H1 (cell line): ENCODE measurements around the gene C1orf21. TPM values are rescaled to one million over a fixed set of nuclear protein-coding genes. Genes with fewer than 3 reads are reported as not detected.

Experiments
- CTCF ChIA-PET: fragments of 300-600 bp; sonication (Branson Sonifier 250); formaldehyde crosslinking; loops from one replicate; lab custom pipeline; 2021; ENCODE audit not compliant: partially characterized antibody; lab: Charles Lee
- POLR2A ChIA-PET: fragments of 300-600 bp; sonication (Branson Sonifier 250); formaldehyde crosslinking; loops from one replicate; lab custom pipeline; 2021; ENCODE audit warnings: inconsistent platforms; ENCODE audit not compliant: partially characterized antibody; lab: Charles Lee
- DNase-seq, 2 experiments: peaks; one replicate each; pipeline versions ENCODE4 v3.0.0 to v3.0.0-alpha.2; 2010 to 2022; ENCODE audit warnings: low spot score in 2 of 2, low read depth in 1 of 2, mixed read lengths in 1 of 2
- FAIRE-seq: peaks from 2 replicates; lab custom pipeline; 2011; peaks lifted over from hg19 to GRCh38; lab: Jason Lieb, UNC
- H2AFZ ChIP-seq: 2 replicates; pipeline ENCODE4 v1.8.1; 2012; ENCODE audit warnings: low read length, inconsistent platforms
- H2AK5ac ChIP-seq: 2 replicates; pipeline ENCODE4 v1.6.1; 2013; ENCODE audit warnings: low read depth, low read length
- H2BK120ac ChIP-seq: replicated peaks from 2 replicates; pipeline ENCODE3; 2013; ENCODE audit warnings: low read depth, low read length, inconsistent platforms
- H2BK12ac ChIP-seq: 2 replicates; pipeline ENCODE4 v1.6.1; 2013; ENCODE audit warnings: low read depth, low read length
- H2BK15ac ChIP-seq: 2 replicates; pipeline ENCODE4 v1.6.1; 2013; ENCODE audit warnings: low read length
- H2BK20ac ChIP-seq: 2 replicates; pipeline ENCODE4 v1.6.1; 2013; ENCODE audit warnings: low read length
- H2BK5ac ChIP-seq: 2 replicates; pipeline ENCODE4 v1.6.1; 2013; ENCODE audit warnings: low read depth, low read length
- H3K14ac ChIP-seq: 2 replicates; pipeline ENCODE4 v1.6.1; 2013; ENCODE audit warnings: inconsistent platforms; ENCODE audit not compliant: insufficient read length
- H3K18ac ChIP-seq: 2 replicates; pipeline ENCODE4 v1.6.1; 2013; ENCODE audit warnings: low read length; ENCODE audit errors: extremely low read depth
- H3K23ac ChIP-seq: 2 replicates; pipeline ENCODE4 v1.6.1; 2013; ENCODE audit warnings: inconsistent platforms; ENCODE audit not compliant: insufficient read length
- H3K23me2 ChIP-seq: 2 replicates; pipeline ENCODE4 v1.6.1; 2013; ENCODE audit warnings: low read depth, low read length
- H3K27ac ChIP-seq: 2 replicates; pipeline ENCODE4 v1.6.1; 2011; ENCODE audit warnings: low read depth, low read length, inconsistent platforms
- H3K27me3 ChIP-seq, 4 experiments: replicated peaks in 1 of 4; 1 replicate in 1 of 4; 2 replicates in 3 of 4; pipeline versions ENCODE4 v1.6.1 to v1.8.1; 2011 to 2013; ENCODE audit warnings: low read length in 3 of 4, mild to moderate bottlenecking in 3 of 4, inconsistent platforms in 2 of 4, mixed read lengths in 2 of 4, moderate library complexity in 1 of 4; ENCODE audit not compliant: control insufficient read depth in 3 of 4, insufficient read depth in 3 of 4; ENCODE audit errors: extremely low read depth in 1 of 4
- H3K36me3 ChIP-seq, 4 experiments: 2 replicates each; pipeline versions ENCODE4 v1.6.1 to v1.8.1; 2011 to 2013; ENCODE audit warnings: mild to moderate bottlenecking in 4 of 4, low read length in 3 of 4, moderate library complexity in 2 of 4, control low read depth in 1 of 4, inconsistent platforms in 1 of 4; ENCODE audit not compliant: insufficient read depth in 4 of 4, control insufficient read depth in 2 of 4
- H3K4ac ChIP-seq: replicated peaks from 2 replicates; pipeline ENCODE3; 2013; ENCODE audit warnings: low read length, low read depth, mixed read lengths, inconsistent platforms; ENCODE audit not compliant: insufficient read length
- H3K4me1 ChIP-seq, 4 experiments: replicated peaks in 1 of 4; 1 replicate in 1 of 4; 2 replicates in 3 of 4; pipeline versions ENCODE4 v1.6.1 to v1.8.1; 2011 to 2013; ENCODE audit warnings: low read length in 3 of 4, inconsistent platforms in 2 of 4, mixed read lengths in 1 of 4; ENCODE audit not compliant: insufficient read depth in 4 of 4, control insufficient read depth in 3 of 4
- H3K4me2 ChIP-seq, 2 experiments: 2 replicates each; pipeline versions ENCODE4 v1.6.1 to v1.8.1; 2011 to 2013; ENCODE audit warnings: low read depth in 2 of 2, low read length in 2 of 2, control low read depth in 1 of 2, inconsistent platforms in 1 of 2, mild to moderate bottlenecking in 1 of 2; ENCODE audit not compliant: insufficient read depth in 1 of 2
- H3K4me3 ChIP-seq, 4 experiments: fragments of 200-600, 300-600 bp in 1 of 4; sonication (generic), shearing (Covaris generic), sonication (Bioruptor Twin) in 1 of 4; 2 replicates each; pipeline versions ENCODE4 v1.5.1 to v1.8.1; 2011 to 2016; ENCODE audit warnings: low read length in 4 of 4, low read depth in 3 of 4, control low read depth in 2 of 4, inconsistent platforms in 2 of 4, mild to moderate bottlenecking in 2 of 4, mixed read lengths in 1 of 4, moderate library complexity in 1 of 4; ENCODE audit not compliant: insufficient read depth in 2 of 4; ENCODE audit errors: extremely low read depth in 1 of 4
- H3K56ac ChIP-seq: replicated peaks from 2 replicates; pipeline ENCODE3; 2013; ENCODE audit warnings: low read depth, mild to moderate bottlenecking, mixed read lengths, low read length, inconsistent platforms; ENCODE audit not compliant: insufficient read length
- H3K79me1 ChIP-seq: 2 replicates; pipeline ENCODE4 v1.6.1; 2013; ENCODE audit warnings: low read depth, low read length, control low read depth
- H3K79me2 ChIP-seq, 2 experiments: 2 replicates each; pipeline versions ENCODE4 v1.6.1 to v1.8.1; 2012 to 2013; ENCODE audit warnings: low read length in 2 of 2, mild to moderate bottlenecking in 2 of 2, inconsistent platforms in 1 of 2; ENCODE audit not compliant: insufficient read depth in 2 of 2, control insufficient read depth in 1 of 2
- H3K9ac ChIP-seq, 4 experiments: replicated peaks in 1 of 4; 1 replicate in 1 of 4; 2 replicates in 3 of 4; pipeline versions ENCODE4 v1.6.1 to v1.8.1; 2011 to 2013; ENCODE audit warnings: low read depth in 3 of 4, low read length in 3 of 4, control low read depth in 2 of 4, mild to moderate bottlenecking in 2 of 4, moderate library complexity in 2 of 4, inconsistent platforms in 1 of 4; ENCODE audit errors: extremely low read depth in 1 of 4
- H3K9me3 ChIP-seq, 2 experiments: 2 replicates each; pipeline versions ENCODE4 v1.6.1 to v1.8.1; 2012 to 2013; ENCODE audit warnings: mild to moderate bottlenecking in 2 of 2, moderate library complexity in 2 of 2, control low read depth in 1 of 2, inconsistent platforms in 1 of 2, low read depth in 1 of 2, low read length in 1 of 2, mixed read lengths in 1 of 2; ENCODE audit not compliant: insufficient read depth in 2 of 2
- H4K20me1 ChIP-seq, 2 experiments: replicated peaks in 1 of 2; 2 replicates each; pipeline versions ENCODE3 to v1.8.1; 2011 to 2013; ENCODE audit warnings: inconsistent platforms in 2 of 2, low read length in 2 of 2, mild to moderate bottlenecking in 1 of 2; ENCODE audit not compliant: insufficient read depth in 2 of 2, control insufficient read depth in 1 of 2
- H4K5ac ChIP-seq: 2 replicates; pipeline ENCODE4 v1.6.1; 2013; ENCODE audit warnings: low read length, low read depth, mixed read lengths, inconsistent platforms; ENCODE audit not compliant: insufficient read length
- H4K8ac ChIP-seq: 2 replicates; pipeline ENCODE4 v1.8.0; 2013; ENCODE audit warnings: mild to moderate bottlenecking, moderate library complexity, low read length, inconsistent platforms; ENCODE audit not compliant: insufficient read depth; ENCODE audit errors: extremely low read depth
- H4K91ac ChIP-seq: replicated peaks from 2 replicates; pipeline ENCODE3; 2013; ENCODE audit warnings: low read length, mixed read lengths, inconsistent platforms; ENCODE audit not compliant: insufficient read length
- CBX8 ChIP-seq: fragments of 300-800, 300-1000 bp; sonication (generic); IDR thresholded peaks from 2 replicates; pipeline ENCODE4 v1.7.1; 2016; ENCODE audit warnings: low read depth, low read length, borderline replicate concordance
- CHD2 ChIP-seq: IDR thresholded peaks from 2 replicates; pipeline ENCODE4 v1.6.1; 2012; ENCODE audit warnings: low read length, improper control_type of control experiment
- GTF2F1 ChIP-seq: IDR thresholded peaks from 2 replicates; pipeline ENCODE4 v1.6.1; 2012; ENCODE audit warnings: low read depth, low read length, improper control_type of control experiment, borderline replicate concordance
- NANOG ChIP-seq: IDR thresholded peaks from 2 replicates; pipeline ENCODE4 v1.6.1; 2011; ENCODE audit warnings: low read length, low read depth, mild to moderate bottlenecking, inconsistent platforms; ENCODE audit not compliant: insufficient read depth, poor library complexity, severe bottlenecking
- polyA plus RNA-seq, 7 experiments: library from polyadenylated mRNA; depleted of rRNA in 3 of 7; stranded (reverse) in 5 of 7; unstranded in 2 of 7; fragments of >200 nt in 5 of 7; fragments of 200-250 nt in 2 of 7; gene quantifications; 1 replicate in 5 of 7; 2 replicates in 1 of 7; 4 replicates in 1 of 7; pipeline versions ENCODE4 v1.2.1 to v1.2.3, GENCODE V29; 2011 to 2013; ENCODE audit warnings: missing spikeins in 2 of 7, mixed read lengths in 2 of 7
- total RNA-seq: library from RNA; stranded (reverse); fragmentation: NEBNext Ultra II Directional; extraction: Animal tissue kit (Norgen Biotek cat#: 25700); gene quantifications from 2 replicates; pipeline ENCODE4 v1.2.1, GENCODE V29; 2021
- TF ChIP-seq, protein P1 (sequence below): IDR thresholded peaks from 2 replicates; pipeline ENCODE4 v1.6.1; 2012; ENCODE audit warnings: low read length, inconsistent platforms

Gene C1orf21
- total and polyA plus RNA-seq, 2 of the 8 experiments (the other 6 are each of a cell fraction or from before 2014, with no cell fraction given), result 16.6 to 51.0 TPM

- Histone ChIP-seq H4K8ac (no peak overlapping the region), H2AK5ac (no peak overlapping the region), H2BK12ac (no peak overlapping the region), H2BK20ac (no peak overlapping the region), H3K4ac (no peak overlapping the region), H4K91ac (no peak overlapping the region), H3K79me1 (peaks cover 3% of the 10 kb centered on the region; the same call in 1 of the 2 replicates), H3K4me3 (no peak overlapping the region), H4K5ac (no peak overlapping the region), H4K20me1 (no peaks in the 10 kb centered on the region), H3K27ac (no peak overlapping the region), H3K79me2 (peaks cover 0 to 75% of the 10 kb centered on the region in 2 experiments; a peak in 3 of 4 replicates), H3K18ac (no peak overlapping the region), H3K14ac (no peak overlapping the region), H3K9ac (no peak overlapping the region), H3K36me3 (0 out of 8 replicates have a peak, but pooled peaks cover 0 to 2% (median 0%) of the 10 kb centered on the region in 4 experiments), H2AFZ (no peak overlapping the region), H3K9me3 (no peaks in the 10 kb centered on the region), H2BK120ac (no peak overlapping the region), H3K4me2 (no peak overlapping the region), H2BK15ac (no peak overlapping the region), H3K27me3 (no peaks in the 10 kb centered on the region), H2BK5ac (no peak overlapping the region), H3K23me2 (no peaks in the 10 kb centered on the region), H3K4me1 (peaks cover 0 to 15% (median 10%) of the 10 kb centered on the region in 4 experiments; a peak in 3 of 7 replicates), H3K23ac (no peak overlapping the region), H3K56ac (no peak overlapping the region)
- no peak for DNase-seq
- FAIRE-seq, result no peak
- ChIA-PET POLR2A (no interaction called here), CTCF (interaction anchor here (0.5 to 1.8 kb wide), 4 partner anchors 9 to 171 kb away, joined by 3 to 7 read pairs (median 4); no protein-coding TSS in a partner anchor)
- TF ChIP-seq CBX8 (no peak), GTF2F1 (no peak), CHD2 (no peak), NANOG (no peak)
- TF ChIP-seq, protein P1, sequence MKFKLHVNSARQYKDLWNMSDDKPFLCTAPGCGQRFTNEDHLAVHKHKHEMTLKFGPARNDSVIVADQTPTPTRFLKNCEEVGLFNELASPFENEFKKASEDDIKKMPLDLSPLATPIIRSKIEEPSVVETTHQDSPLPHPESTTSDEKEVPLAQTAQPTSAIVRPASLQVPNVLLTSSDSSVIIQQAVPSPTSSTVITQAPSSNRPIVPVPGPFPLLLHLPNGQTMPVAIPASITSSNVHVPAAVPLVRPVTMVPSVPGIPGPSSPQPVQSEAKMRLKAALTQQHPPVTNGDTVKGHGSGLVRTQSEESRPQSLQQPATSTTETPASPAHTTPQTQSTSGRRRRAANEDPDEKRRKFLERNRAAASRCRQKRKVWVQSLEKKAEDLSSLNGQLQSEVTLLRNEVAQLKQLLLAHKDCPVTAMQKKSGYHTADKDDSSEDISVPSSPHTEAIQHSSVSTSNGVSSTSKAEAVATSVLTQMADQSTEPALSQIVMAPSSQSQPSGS, result no peak
These were observed 105.7 kb downstream of the C1orf21 start for GRCh38 chr1:184492536-184492935.
